Skeletal muscle tissue (tissue), 4 donors: ENCODE data around the gene AFP. TPM values are rescaled to one million over a fixed set of nuclear protein-coding genes. Genes with fewer than 3 reads are reported as not detected.

Experiments used
- H3K27ac ChIP-seq: one replicate; pipeline ENCODE4 v1.7.0; 2013; ENCODE audit warnings: mild to moderate bottlenecking, low read depth, low read length, inconsistent platforms
- H3K27me3 ChIP-seq, 3 donors: one replicate each; pipeline ENCODE4 v1.7.0; 2013; ENCODE audit warnings: low read length in 3 of 3; ENCODE audit not compliant: control insufficient read depth in 3 of 3, insufficient read depth in 3 of 3
- H3K36me3 ChIP-seq, 3 donors: one replicate each; pipeline ENCODE4 v1.7.0; 2013; ENCODE audit warnings: low read length in 3 of 3; ENCODE audit not compliant: control insufficient read depth in 3 of 3, insufficient read depth in 3 of 3
- H3K4me1 ChIP-seq, 3 donors: one replicate each; pipeline ENCODE4 v1.7.0; 2013; ENCODE audit warnings: low read length in 3 of 3, mild to moderate bottlenecking in 3 of 3; ENCODE audit not compliant: control insufficient read depth in 3 of 3, insufficient read depth in 3 of 3
- H3K4me3 ChIP-seq, 3 donors: one replicate each; pipeline ENCODE4 v1.7.0; 2013; ENCODE audit warnings: low read length in 3 of 3
- H3K9ac ChIP-seq, 3 donors: one replicate each; pipeline ENCODE4 v1.7.0; 2013; ENCODE audit warnings: low read length in 3 of 3, mild to moderate bottlenecking in 3 of 3, moderate library complexity in 2 of 3, low read depth in 1 of 3
- H3K9me3 ChIP-seq, 3 donors: one replicate each; pipeline ENCODE4 v1.7.0; 2013; ENCODE audit warnings: low read length in 3 of 3; ENCODE audit not compliant: control insufficient read depth in 3 of 3
- total RNA-seq: library from RNA; depleted of rRNA; stranded (reverse); fragments of >200 nt; gene quantifications from one replicate; pipeline ENCODE4 v1.2.3, GENCODE V29; 2014
- donor health status: Osteomylitis.

AFP gene
- total RNA-seq, 1 donor from 2014 or later, result 1.0 TPM

DNA sequence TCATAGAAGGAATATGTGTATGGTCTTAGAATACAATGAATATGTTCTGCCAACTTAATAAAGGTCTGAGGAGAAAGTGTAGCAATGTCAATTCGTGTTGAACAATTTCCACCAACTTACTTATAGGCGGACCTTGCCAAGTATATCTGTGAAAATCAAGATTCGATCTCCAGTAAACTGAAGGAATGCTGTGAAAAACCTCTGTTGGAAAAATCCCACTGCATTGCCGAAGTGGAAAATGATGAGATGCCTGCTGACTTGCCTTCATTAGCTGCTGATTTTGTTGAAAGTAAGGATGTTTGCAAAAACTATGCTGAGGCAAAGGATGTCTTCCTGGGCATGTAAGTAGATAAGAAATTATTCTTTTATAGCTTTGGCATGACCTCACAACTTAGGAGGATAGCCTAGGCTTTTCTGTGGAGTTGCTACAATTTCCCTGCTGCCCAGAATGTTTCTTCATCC, 22.7 kb upstream of the AFP start:
- H3K27ac ChIP-seq, result no peak overlapping the region
- no peaks in the 10 kb centered on the region for H3K27me3 ChIP-seq
- no peaks in the 10 kb centered on the region for H3K9me3 ChIP-seq
- H3K4me1 ChIP-seq, result no peaks in the 10 kb centered on the region
- H3K36me3 ChIP-seq, result no peaks in the 10 kb centered on the region
- H3K4me3 ChIP-seq, result no peak overlapping the region
- no peak overlapping the region for H3K9ac ChIP-seq

DNA sequence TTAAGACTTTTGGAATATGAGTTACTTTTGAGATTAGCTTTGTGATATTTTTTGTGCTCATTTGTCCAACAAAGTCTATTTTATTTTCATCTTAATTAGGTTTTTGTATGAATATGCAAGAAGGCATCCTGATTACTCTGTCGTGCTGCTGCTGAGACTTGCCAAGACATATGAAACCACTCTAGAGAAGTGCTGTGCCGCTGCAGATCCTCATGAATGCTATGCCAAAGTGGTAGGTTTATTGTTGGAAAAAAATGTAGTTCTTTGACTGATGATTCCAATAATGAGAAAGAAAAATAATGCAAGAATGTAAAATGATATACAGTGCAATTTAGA, 21.1 kb upstream of the AFP start:
- Histone ChIP-seq H3K36me3 (no peaks in the 10 kb centered on the region), H3K27ac (no peak overlapping the region), H3K4me3 (no peak overlapping the region), H3K9me3 (no peaks in the 10 kb centered on the region), H3K9ac (no peak overlapping the region), H3K27me3 (no peaks in the 10 kb centered on the region), H3K4me1 (no peaks in the 10 kb centered on the region)

DNA sequence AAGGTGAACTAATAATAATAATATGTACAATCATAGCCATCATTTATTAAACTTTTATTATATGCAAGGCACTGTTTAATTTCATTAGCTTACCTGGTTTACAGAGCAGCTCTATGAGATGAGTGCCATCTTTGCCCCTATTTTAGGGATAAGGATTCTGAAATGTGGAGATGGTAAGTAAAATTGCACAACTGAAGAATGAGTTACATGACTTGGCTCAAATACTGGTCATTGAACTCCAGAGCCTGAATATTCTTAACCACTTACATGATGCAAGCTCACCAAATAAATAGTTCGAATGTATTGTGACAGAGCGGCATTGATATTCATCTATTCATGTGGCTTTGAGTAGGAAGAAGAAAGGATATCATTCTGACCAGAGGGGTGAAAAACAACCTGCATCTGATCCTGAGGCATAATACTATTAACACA, 20.2 kb upstream of the AFP start:
- H3K9ac ChIP-seq, result no peak overlapping the region
- H3K27ac ChIP-seq, result no peak overlapping the region
- H3K27me3 ChIP-seq, result no peaks in the 10 kb centered on the region
- no peak overlapping the region for H3K4me3 ChIP-seq
- no peaks in the 10 kb centered on the region for H3K9me3 ChIP-seq
- H3K4me1 ChIP-seq, result no peaks in the 10 kb centered on the region
- H3K36me3 ChIP-seq, result no peaks in the 10 kb centered on the region

DNA sequence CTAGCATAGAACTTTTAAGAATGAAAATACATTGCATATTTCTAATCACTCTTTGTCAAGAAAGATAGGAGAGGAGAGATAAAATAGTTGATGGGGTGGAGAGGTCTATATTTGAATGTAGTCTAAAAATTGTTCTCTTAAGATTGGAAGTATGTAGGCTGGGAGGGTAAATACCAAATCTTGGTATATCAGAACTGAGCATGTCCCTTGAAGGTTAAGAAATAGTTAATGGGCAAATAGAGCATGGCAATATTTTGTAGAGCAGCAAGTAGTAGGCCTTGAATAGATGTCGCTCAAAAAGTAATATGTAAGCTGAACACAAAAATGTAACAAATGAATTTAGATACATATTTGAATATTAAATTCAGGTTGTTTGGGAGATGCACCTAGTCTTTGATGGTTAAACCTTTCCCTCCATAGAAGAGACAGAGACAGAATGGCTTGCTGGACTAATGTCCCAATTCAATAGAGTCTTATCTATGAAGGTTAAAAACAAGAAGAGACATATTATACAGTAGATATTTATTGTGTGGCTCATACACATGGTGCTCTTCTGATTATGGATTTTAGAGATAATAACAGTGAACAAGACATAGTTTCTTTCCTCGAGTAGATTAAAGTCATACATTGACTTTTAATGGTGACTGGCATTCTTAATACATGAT, 19.5 kb upstream of the AFP start:
- H3K27me3 ChIP-seq, result no peaks in the 10 kb centered on the region
- H3K4me1 ChIP-seq, result no peaks in the 10 kb centered on the region
- no peak overlapping the region for H3K27ac ChIP-seq
- no peak overlapping the region for H3K4me3 ChIP-seq
- H3K9ac ChIP-seq, result no peak overlapping the region
- H3K36me3 ChIP-seq, result no peaks in the 10 kb centered on the region
- H3K9me3 ChIP-seq, result no peaks in the 10 kb centered on the region

DNA sequence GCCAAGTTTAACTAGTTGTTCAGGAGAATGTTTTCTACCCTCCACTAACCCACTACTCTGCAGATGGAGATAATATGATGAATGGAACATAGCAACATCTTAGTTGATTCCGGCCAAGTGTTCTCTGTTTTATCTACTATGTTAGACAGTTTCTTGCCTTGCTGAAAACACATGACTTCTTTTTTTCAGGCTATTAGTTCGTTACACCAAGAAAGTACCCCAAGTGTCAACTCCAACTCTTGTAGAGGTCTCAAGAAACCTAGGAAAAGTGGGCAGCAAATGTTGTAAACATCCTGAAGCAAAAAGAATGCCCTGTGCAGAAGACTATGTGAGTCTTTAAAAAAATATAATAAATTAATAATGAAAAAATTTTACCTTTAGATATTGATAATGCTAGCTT, 18.7 kb upstream of the AFP start:
- H3K36me3 ChIP-seq, result no peaks in the 10 kb centered on the region
- H3K4me3 ChIP-seq, result no peak overlapping the region
- no peak overlapping the region for H3K27ac ChIP-seq
- H3K4me1 ChIP-seq, result no peaks in the 10 kb centered on the region
- H3K27me3 ChIP-seq, result no peaks in the 10 kb centered on the region
- H3K9ac ChIP-seq, result no peak overlapping the region
- H3K9me3 ChIP-seq, result no peaks in the 10 kb centered on the region

DNA sequence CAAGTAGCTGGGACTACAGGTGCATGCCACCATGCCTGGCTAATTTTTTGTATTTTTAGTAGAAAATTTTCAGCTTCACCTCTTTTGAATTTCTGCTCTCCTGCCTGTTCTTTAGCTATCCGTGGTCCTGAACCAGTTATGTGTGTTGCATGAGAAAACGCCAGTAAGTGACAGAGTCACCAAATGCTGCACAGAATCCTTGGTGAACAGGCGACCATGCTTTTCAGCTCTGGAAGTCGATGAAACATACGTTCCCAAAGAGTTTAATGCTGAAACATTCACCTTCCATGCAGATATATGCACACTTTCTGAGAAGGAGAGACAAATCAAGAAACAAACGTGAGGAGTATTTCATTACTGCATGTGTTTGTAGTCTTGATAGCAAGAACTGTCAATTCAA, 18.0 kb upstream of the AFP start:
- no peak overlapping the region for H3K4me3 ChIP-seq
- H3K27me3 ChIP-seq, result no peaks in the 10 kb centered on the region
- no peaks in the 10 kb centered on the region for H3K9me3 ChIP-seq
- no peak overlapping the region for H3K27ac ChIP-seq
- no peak overlapping the region for H3K9ac ChIP-seq
- no peaks in the 10 kb centered on the region for H3K36me3 ChIP-seq
- H3K4me1 ChIP-seq, result no peaks in the 10 kb centered on the region

DNA sequence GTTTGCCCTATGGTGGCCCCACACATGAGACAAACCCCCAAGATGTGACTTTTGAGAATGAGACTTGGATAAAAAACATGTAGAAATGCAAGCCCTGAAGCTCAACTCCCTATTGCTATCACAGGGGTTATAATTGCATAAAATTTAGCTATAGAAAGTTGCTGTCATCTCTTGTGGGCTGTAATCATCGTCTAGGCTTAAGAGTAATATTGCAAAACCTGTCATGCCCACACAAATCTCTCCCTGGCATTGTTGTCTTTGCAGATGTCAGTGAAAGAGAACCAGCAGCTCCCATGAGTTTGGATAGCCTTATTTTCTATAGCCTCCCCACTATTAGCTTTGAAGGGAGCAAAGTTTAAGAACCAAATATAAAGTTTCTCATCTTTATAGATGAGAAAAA, 17.3 kb upstream of the AFP start:
- Histone ChIP-seq H3K36me3 (no peaks in the 10 kb centered on the region), H3K27ac (no peak overlapping the region), H3K4me3 (no peak overlapping the region), H3K27me3 (no peaks in the 10 kb centered on the region), H3K4me1 (no peaks in the 10 kb centered on the region), H3K9me3 (no peaks in the 10 kb centered on the region), H3K9ac (no peak overlapping the region)

DNA sequence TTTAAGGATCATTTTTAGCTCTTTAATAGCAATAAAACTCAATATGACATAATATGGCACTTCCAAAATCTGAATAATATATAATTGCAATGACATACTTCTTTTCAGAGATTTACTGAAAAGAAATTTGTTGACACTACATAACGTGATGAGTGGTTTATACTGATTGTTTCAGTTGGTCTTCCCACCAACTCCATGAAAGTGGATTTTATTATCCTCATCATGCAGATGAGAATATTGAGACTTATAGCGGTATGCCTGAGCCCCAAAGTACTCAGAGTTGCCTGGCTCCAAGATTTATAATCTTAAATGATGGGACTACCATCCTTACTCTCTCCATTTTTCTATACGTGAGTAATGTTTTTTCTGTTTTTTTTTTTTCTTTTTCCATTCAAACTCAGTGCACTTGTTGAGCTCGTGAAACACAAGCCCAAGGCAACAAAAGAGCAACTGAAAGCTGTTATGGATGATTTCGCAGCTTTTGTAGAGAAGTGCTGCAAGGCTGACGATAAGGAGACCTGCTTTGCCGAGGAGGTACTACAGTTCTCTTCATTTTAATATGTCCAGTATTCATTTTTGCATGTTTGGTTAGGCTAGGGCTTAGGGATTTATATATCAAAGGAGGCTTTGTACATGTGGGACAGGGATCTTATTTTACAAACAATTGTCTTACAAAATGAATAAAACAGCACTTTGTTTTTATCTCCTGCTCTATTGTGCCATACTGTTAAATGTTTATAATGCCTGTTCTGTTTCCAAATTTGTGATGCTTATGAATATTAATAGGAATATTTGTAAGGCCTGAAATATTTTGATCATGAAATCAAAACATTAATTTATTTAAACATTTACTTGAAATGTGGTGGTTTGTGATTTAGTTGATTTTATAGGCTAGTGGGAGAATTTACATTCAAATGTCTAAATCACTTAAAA, 16.6 kb upstream of the AFP start:
- H3K27me3 ChIP-seq, result no peaks in the 10 kb centered on the region
- H3K36me3 ChIP-seq, result no peaks in the 10 kb centered on the region
- no peaks in the 10 kb centered on the region for H3K4me1 ChIP-seq
- no peak overlapping the region for H3K9ac ChIP-seq
- H3K27ac ChIP-seq, result no peak overlapping the region
- no peak overlapping the region for H3K4me3 ChIP-seq
- H3K9me3 ChIP-seq, result no peaks in the 10 kb centered on the region

DNA sequence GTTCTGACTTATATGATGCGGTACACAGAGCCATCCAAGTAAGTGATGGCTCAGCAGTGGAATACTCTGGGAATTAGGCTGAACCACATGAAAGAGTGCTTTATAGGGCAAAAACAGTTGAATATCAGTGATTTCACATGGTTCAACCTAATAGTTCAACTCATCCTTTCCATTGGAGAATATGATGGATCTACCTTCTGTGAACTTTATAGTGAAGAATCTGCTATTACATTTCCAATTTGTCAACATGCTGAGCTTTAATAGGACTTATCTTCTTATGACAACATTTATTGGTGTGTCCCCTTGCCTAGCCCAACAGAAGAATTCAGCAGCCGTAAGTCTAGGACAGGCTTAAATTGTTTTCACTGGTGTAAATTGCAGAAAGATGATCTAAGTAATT, 15.4 kb upstream of the AFP start:
- H3K4me1 ChIP-seq, result no peaks in the 10 kb centered on the region
- H3K9me3 ChIP-seq, result no peaks in the 10 kb centered on the region
- no peak overlapping the region for H3K4me3 ChIP-seq
- H3K36me3 ChIP-seq, result no peaks in the 10 kb centered on the region
- H3K27ac ChIP-seq, result no peak overlapping the region
- H3K9ac ChIP-seq, result no peak overlapping the region
- H3K27me3 ChIP-seq, result no peaks in the 10 kb centered on the region

DNA sequence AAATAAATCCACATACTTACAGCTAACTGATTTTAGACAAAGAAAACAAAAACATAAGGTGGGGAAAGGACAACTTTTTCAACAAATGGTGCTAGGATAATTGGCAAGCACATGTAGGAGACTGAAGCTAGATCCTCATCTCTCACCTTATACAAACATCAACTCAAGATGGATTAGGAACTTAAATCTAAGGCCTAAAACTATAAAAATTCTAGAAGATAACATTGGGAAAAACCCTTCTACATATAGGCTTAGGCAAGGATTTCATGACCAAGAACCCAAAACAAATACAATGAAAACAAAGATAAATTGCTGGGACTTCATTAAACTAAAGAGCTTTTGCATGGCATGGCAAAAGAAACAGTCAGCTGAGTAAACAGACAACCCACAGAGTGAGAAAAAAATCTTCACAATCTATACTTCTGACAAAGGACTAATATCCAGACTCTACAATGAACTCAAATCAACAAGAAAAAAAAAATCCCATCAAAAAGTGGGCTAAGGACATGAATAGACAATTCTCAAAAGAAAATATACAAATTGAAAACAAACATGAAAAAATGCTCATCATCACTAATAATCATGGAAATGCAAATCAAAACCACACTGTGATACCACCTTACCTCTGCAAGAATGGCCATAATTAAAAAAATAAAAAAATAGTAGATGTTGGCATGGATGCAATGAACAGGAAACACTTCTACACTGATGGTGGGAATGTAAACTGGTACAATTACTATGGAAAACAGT, 14.1 kb upstream of the AFP start:
- Histone ChIP-seq H3K27ac (no peak overlapping the region), H3K9me3 (no peaks in the 10 kb centered on the region), H3K4me3 (no peak overlapping the region), H3K27me3 (no peaks in the 10 kb centered on the region), H3K9ac (no peak overlapping the region), H3K4me1 (no peaks in the 10 kb centered on the region), H3K36me3 (no peaks in the 10 kb centered on the region)
